Activated CD4-positive, alpha-beta T cell treated with anti-CD3 and anti-CD28 coated beads, Interleukin-2, amount 50 U/mL, for 24 hours (primary cell): ENCODE data around the gene RAB30.
"Not testable (repeated sequence)": the region's sequence is repeated elsewhere in the genome, so short reads cannot be mapped to it uniquely, and the experiment has no call there.

Experiments used
- DNase-seq, 2 donors: peaks; one replicate each; pipeline ENCODE4 v3.0.0-alpha.2; 2020; ENCODE audit warnings: low read depth in 1 of 2, low spot score in 1 of 2

Gene RAB30

DNA sequence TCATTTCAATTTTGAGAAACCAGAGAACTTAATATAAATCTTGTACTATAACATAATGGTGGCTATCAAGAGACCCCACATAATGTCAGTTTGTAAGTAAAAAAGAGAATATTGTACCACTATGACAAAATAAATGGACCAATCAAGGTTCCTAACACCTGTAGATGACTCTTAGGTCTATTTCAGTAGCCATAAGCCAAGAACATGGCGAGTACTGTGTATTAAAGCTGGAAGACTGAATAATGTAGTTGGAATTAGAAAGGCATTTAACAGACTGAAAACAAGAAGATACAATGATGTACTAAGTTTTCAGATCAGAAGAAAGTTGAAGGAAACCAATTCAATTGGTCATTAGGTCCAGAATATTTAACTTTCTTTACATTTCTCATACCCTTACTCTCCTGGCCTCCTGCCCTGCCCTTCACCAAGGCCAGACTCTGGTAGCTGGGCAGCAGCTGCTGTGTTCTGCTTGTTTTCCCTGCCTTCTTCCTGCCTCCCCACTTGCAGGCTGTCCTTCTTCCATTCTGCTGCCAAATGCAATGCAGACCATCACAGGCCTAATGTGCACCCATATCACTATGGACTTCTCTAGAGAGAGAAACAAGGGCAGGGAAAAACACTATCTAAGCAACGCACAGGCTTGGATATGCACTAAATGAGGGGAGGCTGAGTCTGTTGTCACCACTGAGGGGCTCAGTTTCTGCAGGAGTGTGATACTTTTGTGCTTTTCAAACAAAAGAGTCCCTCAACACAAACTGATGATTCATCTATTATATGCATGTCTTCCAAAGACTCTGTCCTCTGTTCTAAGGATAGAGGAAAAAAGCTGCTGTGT lies 60.1 kb downstream of the RAB30 start:
- DNase-seq: no peak

- no peak for DNase-seq
These were observed 61.7 kb downstream of the RAB30 start for GRCh38 chr11:83009999-83010398.

GRCh38 chr11:83009136-83009535 lies 62.6 kb downstream of the RAB30 start:
- DNase-seq: not testable (repeated sequence)

DNA sequence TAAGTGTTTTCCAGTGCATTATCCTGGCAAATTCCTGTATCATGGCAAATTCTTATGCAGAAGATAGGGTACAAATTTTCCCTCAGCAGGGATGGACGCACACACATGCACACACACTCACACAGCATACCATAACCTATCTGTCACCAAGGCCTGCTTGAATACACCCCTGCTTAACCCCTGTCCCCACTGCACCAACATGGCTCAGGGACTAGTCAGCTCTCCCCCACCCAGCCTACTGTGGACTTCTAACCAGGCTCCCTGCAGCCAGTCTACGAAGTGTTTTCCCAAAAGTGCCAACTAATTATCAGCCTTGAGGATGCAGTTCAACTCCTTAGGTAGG lies 63.1 kb downstream of the RAB30 start:
- no peak for DNase-seq

DNA sequence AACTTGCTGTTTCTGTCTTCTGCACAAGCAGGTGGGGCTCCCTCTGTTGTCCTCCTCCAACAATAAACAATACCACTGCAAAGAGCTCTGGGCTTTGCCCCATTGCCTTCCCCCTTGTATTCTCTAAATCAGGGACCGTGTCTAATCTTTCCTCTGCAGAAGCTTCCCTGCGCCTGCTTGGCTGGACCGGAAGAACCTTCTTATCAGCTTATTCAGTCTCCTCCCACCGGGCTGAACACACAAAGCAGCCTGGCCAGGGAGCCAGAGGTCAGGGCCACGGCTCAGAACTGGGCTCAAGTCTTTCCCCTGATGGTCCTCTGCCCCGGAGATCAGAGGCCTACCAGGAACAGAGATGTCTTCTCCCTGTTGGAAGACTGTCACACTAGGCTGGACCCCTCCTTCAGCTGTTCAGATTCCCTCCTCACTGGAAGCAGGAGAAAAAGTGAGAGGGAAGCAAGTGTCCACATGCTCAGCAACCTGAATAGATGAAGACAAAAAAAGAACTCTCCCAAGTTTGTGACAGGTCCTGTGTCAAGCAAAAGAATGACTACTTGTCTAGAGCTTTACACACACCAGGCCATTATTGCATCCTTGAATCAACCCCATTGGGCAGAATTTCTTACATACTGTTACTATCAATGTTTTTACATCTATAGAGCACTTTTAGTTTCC lies 63.7 kb downstream of the RAB30 start:
- DNase-seq: no peak

DNA sequence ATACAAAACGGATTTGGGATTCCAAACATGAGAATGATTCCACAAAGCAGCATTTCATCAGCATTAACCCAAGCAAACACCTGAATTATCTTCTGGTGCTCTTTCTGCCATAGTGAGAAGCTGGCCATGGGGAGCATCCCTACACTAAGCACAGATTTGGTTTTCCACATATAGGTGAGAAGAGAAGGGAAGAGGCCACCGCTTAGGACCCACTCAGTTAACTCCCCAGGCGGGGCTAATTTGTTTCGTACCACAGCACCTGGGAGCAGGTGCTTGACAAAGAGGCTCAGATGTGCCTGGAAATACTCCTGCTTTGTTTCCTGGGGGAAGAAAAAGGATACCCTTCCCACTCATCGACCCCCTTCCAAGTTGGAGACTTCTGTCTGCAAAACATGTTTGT lies 64.2 kb downstream of the RAB30 start:
- no peak for DNase-seq

DNA sequence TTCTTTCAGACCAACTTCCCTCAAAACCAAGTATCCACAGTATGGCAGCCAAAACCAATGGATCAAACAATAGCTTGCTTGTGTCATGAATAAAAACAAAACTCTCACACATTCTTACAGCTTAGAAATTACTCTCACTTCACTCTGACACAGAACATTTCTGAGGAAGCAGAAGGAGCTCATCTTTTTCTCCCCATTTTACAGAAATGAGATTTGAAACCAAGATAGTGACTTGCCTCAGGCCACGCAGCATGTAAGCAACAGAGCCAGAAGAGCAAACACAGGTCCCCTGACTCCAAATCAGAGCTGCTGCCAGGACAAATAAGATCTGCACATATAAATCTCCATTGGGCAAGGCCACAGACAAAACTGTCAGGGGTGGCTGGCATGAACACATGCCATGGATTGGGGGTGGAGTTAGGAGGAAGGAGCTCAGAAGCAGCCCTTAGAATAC lies 64.8 kb downstream of the RAB30 start:
- no peak for DNase-seq

DNA sequence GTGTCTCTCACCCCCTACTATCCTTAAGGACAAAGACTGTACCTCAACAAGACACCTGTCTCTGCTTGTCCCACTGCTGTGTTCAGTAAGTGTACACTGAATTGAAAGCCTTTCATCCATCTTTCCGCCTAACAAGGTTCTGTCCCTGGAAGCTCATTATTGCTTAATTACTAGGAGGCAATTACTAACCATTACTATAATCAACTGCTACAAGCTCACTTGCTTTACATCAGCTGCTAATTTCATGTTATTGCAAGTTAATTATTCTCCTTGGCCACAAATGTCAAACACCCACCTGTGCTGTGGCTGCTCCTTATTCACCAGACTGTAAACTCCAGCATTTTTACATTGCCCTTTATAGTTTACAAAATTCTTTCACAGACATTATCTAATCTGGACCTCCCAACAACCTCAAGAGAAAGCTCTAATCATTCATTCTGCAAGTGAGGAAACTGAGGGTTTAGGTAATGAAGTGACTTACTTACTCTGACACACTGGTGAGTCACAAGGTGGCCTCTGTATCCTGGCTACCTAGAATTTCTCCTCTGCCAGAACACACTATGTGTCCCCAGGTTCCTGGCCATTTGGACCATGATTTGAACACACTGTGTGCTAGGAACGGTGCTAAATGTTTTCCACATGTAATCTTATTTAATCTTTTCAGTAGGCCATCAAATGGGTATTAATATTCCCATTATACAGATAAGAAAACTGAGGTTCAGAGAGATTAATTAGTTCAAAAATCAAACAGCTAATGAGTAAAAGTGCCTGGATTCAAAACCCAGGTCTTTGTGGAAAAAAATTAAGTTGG lies 66.7 kb downstream of the RAB30 start:
- no peak for DNase-seq

- no peak for DNase-seq
These were observed 69.2 kb downstream of the RAB30 start for GRCh38 chr11:83002522-83002921.

- DNase-seq: no peak
These were observed 69.6 kb downstream of the RAB30 start for GRCh38 chr11:83002053-83002452.

GRCh38 chr11:83000381-83000780 lies 71.3 kb downstream of the RAB30 start:
- DNase-seq: no peak

DNA sequence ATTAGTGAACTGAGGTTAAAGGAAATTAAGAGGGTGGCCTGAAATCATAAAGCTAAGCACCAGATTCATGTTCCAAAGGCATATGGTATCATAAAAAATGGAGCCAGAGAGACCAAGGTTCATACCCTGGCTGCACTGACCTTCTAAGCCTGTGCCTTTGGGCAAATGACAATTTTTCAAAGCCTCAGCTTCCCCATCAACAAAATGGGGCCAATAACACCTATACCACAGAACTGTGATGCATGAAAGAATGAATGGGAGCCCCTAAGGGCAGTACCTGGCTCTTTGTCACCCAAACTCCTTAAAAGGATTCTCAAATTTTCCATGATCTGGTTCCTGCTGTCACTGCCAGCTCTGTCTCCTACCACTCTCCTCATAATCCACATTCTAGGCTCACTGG lies 72.5 kb downstream of the RAB30 start:
- DNase-seq: no peak

DNA sequence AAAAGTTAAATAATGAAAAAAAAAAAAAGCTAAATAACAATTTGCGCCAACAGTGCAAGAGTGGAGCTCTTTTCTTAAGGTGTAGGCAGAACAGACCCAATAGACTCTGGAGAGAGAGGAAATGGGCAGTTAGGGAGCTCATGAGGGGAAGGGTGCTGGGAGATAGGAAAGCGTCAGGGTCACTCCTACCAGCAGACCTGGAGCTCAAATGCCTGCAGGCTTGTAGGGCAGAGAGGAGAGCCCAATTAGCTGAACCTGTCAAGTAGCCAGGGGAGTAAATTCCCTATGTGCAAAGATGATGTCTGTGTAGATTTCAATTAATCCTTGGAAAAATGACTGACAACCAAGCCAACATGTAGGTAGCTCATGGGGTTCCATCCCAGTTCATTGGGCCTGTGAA lies 73.0 kb downstream of the RAB30 start:
- no peak for DNase-seq

DNA sequence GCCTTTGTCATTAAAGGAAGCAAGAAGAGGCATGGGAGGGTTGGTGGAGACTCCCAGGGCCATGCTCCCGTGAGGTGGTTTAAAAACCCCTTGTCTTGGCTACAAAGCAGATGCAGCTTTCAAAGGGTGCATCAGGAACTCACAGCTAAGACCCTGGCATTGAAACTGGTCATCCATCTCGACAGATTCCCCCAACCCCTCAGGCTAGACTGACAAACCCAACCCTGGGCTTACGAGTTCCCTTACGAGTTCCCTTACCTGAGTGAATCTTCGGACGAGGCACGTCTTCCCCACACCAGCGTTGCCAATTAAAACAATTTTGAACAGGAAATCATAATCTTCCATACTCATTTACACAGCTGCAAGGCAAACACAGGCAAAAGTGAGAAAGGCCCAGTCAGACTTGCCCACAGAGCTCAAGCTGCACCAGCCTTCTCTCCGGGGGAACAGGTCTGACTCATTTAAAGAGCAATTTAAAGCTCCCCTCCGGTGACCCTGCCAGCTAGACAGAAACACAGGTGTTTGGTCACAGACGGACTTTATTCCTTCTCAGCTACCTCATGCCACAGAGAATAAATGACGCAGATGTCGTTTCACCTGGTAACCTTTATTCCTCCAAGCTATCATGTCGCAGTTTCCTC lies 74.6 kb downstream of the RAB30 start:
- DNase-seq: no peak

- peak in 1 of 2 donors; percentile 26 for DNase-seq
These were observed 75.8 kb downstream of the RAB30 start for GRCh38 chr11:82995754-82996398.

DNA sequence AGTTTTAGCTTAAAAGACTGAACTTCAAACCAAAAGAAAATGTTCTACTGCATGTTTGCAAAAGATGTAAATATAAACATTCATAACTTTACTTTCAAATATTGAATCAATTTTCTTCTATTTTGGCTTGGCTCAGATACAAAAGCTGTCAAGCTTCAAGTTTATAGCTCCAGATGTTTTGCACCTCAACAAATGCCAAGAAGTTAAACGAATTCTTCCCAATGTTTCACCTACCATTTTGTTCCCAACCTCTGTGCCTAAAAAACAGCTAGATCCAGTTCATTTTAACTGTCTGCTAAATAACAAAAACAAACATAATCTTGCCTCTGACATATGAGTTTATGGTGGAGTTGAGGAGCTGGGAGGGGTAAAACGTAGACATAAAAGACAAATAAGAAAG lies 76.5 kb downstream of the RAB30 start:
- no peak for DNase-seq

DNA sequence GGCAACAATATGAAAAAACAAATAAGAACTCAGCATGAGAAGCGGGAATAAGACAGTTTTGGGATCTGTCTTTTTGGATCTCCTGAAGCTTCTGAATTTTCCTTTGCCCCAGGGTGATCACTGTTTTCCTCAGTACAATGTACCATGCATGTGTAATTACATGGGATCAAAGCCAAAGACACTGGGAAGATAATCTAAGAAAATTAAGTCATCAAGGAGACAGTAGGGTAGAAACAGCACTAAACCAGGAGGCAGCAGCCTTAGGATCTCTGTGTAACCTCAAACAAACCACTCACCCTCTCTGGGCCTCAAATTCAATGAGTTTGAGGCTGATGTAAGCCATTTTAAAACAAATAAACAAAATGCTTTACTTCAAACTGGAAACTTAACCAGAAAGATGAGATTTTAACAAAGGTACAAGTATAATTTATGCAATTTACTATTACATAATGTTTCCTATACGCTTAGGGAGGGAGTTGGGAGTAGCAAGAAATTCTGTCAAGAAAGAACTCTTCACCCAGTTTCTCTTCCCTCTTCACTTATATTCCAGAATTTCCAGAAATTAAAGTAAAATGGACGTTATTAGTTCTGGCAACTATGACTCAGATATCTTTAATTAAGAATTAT lies 77.0 kb downstream of the RAB30 start:
- no peak for DNase-seq

DNA sequence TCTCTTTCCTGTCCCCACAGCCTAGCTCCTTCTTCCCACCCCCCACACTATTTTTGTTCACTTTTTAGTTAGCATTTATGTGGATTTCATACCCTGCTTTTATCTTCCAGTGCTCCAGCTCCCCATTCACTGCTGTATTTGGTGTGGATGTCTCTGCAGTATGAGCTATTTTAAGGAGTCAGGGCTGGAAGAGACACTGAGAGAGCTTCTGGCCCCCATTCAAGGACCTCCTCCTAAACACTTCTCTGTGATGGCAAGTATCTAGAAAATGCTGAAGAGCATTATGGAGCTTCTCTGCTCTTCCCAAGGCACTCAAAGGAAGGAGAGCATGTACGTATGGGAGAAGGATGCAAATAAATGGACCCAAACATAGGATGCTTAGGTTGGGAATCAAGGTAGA lies 79.5 kb downstream of the RAB30 start:
- no peak for DNase-seq

DNA sequence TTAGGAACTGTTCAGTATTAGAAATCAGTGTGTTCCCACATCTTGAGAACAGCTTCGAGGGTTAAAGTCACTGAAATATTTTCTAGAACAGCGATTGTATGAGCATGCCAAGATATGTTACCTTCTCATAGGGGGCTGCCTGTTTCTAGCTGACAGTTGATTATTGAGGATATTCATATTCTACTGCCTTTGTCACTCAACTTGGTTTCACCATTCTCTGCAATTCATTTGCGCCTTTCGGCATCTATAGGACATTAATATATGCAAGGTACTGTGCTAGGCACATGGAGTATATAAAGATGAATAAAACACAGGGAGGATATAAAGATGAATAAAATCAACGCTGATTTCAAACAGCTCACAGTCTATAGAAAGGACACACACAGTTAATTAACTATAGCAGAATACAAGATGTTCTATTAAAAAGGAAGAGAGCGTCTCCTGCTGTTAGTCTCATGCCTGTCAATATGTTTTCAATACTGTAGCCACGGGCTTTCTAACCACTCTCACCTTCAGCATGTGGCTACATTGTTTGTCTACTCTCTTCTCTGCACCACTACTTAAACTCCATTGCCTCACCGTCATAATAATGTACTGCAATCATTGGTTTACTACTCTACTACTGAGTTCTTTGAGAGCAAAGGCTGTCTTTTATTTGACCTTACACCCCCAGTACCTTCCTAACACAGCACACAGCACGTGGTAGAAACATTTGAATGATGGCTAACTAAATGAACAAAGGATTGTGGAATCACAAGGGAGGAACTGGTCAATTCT lies 81.9 kb downstream of the RAB30 start:
- no peak for DNase-seq
